HG03175 (cell line): ENCODE data around the gene CPN1.
A peak's percentile ranks its signal among the peaks of the same experiment; 100 is the strongest.

ENCODE experiments used
- ATAC-seq: cut with Tn5 transposase; IDR thresholded peaks from one replicate; pipeline ENCODE4 v1.9.1; 2021; ENCODE audit warnings: mild to moderate bottlenecking, moderate library complexity; ENCODE audit not compliant: unreplicated experiment

The CPN1 gene

DNA sequence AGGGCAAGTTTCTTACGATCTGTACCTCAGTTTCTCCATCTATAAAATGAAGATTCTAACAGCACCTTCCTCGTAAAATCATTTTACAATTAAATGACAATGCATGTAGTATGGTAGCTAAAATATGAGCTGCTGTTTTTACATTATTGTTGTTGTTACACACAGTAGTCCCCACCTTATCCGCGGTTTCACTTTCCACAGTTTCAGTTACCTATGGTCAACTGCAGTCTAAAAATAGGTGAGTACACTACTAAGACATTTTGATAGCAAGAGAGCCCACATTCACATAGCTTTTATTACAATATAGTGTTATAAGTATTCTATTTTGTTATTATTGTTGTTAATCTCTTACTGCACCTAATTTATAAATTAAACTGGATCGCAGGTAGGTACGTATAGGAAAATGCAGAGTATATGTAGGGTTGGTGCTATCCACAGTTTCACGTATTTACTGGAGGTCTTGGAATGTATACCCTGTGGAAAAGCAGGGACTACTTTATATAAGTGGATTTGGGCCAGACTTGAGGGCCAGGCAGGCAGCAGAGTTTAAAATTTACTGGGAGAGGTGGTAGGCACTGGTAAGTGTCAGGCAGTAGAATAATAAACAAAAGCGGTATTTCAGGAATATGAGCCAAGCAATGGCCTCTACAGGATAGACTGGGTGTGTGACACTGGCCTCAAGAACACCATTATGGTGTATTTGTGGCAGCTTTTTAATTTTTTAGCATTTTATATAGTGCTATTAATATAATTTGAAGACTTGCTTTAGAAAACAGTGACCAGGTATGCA lies 82.2 kb downstream of the CPN1 start:
- no peak for ATAC-seq

DNA sequence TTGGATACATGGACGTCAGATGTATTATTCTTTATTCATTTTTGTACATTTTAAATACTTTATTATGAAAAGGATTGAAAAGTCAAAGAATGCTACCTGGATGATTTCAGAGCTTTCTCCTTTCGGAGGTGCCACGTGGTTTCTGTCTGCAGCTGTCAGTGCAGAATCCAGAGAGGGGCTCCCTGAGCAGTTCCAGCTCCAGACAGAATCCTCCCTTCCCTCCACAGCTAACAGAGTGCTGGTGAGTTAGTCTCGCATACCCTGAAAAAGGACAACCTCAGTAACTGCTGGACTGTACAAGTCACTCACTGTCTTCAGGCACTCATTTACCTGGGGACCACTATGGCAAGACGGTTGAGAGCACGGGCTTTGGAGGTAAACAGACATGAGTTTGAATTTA lies 82.8 kb downstream of the CPN1 start:
- no peak for ATAC-seq

DNA sequence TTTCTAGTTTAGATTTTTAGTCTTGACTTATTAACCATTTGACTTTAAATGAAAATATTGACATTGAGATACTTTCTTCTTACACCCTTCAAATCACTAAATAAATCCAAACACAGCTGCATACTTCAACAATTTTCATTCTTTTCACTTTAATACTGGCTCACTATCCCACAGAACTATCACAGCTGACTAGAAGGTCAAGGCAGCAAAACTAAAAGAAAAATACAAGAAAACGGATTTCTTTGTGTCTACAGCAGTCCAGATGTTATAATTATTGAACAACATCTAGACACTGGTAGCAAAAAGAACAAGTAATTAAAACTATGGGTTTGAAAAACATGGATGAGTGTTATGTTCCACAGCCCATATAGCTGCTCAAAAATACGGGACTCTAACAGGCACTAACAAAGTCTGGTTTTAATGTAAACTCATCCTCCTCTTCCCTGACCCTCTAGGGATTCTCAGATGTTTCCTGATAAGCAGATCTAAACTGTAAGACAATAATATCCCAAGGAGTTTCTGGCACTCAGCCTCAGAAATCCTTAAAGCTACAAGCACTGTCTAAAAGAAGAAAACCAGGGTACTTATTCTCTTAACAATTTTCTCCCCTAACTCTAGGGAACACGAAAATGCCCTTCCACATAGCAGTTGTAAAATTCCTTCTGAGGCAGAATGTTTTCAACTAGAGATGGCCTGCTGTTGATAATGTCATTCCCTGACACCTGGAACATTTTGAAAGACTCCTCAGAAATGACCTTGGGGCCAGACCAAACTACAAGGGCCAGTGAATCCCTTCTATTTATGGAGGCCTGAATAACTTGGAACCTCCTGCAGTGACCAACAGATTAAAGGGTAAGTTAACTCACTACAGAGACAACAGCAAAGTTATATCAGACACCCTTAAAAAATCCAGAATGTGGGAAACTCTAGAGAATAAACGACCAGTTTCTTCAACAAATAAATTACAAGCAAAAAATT lies 84.7 kb downstream of the CPN1 start:
- no peak for ATAC-seq

GRCh38 chr10:99995713-99996112 lies 86.0 kb downstream of the CPN1 start:
- no peak for ATAC-seq

GRCh38 chr10:99995269-99995668 lies 86.4 kb downstream of the CPN1 start:
- no peak for ATAC-seq

DNA sequence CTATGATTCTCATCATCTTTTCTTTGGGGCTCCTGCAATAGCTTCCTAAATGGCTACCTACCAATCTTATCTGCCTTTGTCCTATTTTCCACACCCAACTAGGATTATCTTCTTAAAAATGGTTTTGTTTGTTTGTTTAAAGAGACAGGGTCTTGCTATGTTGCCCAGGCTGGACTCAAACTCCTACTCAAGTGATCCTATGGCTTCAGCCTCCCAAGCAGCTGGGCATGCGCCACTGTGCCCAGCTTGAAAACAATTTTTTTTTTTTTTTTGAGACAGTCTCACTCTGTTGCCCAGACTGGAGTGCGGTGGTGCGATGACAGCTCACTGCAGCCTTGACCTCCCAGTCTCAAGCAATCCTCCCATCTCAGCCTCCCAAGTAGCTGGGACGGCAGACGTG lies 86.9 kb downstream of the CPN1 start:
- ATAC-seq = no peak

DNA sequence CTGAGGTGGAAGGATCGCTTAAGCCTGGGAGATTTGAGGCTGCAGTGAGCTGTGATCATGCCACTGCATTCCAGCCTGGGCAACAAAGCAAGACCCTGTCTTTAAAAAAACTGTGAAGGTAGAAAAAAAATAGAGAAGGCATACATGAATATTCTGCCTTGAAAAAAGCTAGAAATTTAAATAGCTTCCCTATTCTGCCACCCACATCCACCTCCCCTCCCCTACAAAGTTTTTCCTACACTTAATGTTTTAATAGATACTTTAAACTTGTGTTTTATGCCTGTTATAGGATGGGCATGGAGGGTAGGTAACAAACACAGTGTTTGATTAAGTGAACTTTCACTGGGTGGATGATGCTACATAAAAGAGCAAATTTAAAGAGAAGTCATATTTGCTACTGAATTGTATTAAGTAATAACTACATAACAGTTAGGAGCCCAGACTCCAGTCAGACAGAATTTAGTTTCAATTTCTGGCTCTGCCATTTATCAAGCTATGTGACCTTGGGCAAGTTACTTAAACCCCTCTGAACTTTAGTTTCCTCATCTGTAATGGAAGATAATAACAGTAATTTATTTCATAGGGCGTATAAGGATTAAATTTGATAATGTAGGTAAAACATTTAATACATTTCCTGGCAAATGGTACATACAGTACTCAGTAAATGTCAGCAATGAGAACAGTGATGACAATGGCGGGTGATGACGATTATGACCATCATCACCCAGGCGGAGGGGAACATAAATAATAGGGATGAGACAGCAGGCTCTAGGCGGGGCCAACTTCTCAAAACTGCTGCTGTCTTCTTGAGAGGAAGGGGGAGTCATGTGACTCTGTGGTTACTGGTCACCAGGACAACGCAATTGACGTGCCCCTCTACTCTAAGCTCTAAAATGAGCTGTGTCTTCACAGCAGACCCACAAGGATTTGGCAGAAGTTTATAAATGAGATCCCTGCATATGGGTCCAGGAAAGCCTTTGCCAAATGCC lies 87.7 kb downstream of the CPN1 start:
- peak; percentile 95 for ATAC-seq
